ENCODE results near the gene TMBIM1. TPM values are rescaled to one million over a fixed set of nuclear protein-coding genes. Genes with fewer than 3 reads are reported as not detected.

The TMBIM1 gene
- total and polyA plus RNA-seq, 8 donors = 63.5 to 308 (median 70.9) TPM

- no peak for TF ChIP-seq CTCF (IDR thresholded peaks at IDR 0.05)
- no peaks in the 10 kb centered on the region for H3K27me3 ChIP-seq
- ATAC-seq (peak; percentile 19), DNase-seq (peak in 1 of 4 donors; percentile 69)
- peaks cover 72 to 95% of the 10 kb centered on the region in 2 donors for H3K4me1 ChIP-seq
- intact Hi-C loops (cut with DNase I) = no loop called here
- no peaks in the 10 kb centered on the region for H3K9me3 ChIP-seq
- peak overlapping the region in 1 of 2 donors; percentile 41 for H3K4me3 ChIP-seq
- peaks cover 0 to 37% of the 10 kb centered on the region in 2 donors for H3K36me3 ChIP-seq
- H3K27ac ChIP-seq = peak overlapping the region; percentile 98
Observed at GRCh38 chr2:218285604-218286003, 6.7 kb downstream of the TMBIM1 start.

DNA sequence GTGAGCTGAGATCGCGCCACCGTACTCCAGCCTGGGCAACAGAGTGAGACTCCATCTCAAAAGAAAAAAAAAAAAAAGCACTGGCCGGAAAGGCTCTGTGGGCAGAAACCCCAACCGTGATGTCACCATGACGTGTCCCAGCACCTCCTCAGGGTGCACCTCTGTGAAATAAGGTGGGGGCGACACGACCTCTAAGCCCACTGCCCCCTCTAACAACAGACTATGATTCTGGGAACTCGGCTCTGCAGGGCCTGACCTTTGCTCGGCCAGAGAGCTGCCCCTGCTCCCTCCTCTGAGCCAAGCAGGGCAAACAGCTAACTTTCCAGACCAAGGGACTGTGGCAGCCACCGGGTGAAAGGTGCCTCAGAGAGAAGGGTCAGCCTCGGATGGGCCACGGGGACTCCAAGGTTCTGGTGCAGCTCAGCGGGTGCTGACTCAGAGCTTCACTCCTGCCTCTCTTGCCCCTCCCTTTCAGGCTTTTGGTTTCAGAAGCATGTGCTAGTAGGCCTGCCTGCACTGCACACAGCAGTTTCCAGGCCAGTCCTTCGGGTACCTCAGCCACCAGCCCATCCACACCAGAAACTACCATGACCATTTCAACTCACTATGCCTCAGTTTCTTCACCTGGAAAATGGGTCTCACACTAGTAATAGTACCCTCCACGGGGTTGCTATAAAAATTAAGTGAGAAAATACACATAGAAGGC lies 8.0 kb downstream of the TMBIM1 start:
- H3K27me3 ChIP-seq = no peaks in the 10 kb centered on the region
- TF ChIP-seq CTCF (IDR thresholded peaks at IDR 0.05) = no peak
- peaks cover 5 to 51% of the 10 kb centered on the region in 2 donors for H3K36me3 ChIP-seq
- DNase-seq (peak in 2 of 4 donors; percentile 29 to 61), ATAC-seq (peak; percentile 11)
- H3K4me1 ChIP-seq = peaks cover 60 to 82% of the 10 kb centered on the region in 2 donors
- peak overlapping the region; percentile 98 for H3K27ac ChIP-seq
- intact Hi-C loops (cut with DNase I) = no loop called here
- H3K4me3 ChIP-seq = no peak overlapping the region
- H3K9me3 ChIP-seq = no peaks in the 10 kb centered on the region

DNA sequence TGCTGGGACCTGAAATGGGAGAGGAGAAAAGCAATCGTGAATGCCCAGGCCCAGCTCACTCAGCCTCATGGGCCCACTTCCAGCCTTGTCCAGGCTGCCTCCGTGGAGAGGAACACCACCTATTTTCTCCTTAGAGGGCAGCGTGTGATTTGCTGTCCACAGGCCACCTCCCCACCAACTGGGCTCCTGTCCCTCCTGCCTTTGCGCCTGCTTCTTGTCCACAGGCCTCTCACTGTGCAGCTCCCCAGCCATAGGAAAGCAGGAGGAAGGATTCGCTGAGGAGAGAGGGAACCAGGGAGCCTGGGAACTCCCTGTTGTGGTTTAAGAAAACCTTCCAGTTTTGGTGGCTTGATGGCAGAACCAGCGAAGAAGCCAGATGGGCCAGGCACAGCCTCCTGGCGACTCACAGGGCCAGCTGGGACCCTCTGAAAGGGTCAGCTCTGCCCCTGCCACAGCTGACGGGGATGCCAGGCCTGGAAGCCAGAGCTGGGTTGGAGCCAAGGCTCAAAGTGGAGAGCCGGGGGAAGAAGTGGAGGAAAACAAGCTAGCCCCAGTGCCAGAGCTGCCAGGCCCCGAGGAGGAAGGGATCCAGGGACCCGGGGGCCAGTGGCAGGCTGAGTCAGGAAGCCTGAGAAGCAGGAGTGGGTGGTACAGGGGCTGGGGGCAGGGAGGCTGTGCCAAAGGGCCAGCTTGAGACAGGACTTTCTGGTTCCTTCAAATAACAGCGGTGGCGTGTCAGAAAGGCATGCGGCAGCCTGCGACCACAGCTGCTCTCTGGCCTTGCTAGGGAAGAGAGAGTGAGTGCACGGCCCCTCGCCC lies 9.9 kb downstream of the TMBIM1 start:
- Histone ChIP-seq H3K4me1 (peaks cover 49 to 69% of the 10 kb centered on the region in 2 donors), H3K27ac (peak overlapping the region; percentile 98), H3K27me3 (no peaks in the 10 kb centered on the region), H3K9me3 (no peaks in the 10 kb centered on the region), H3K36me3 (peaks cover 5 to 70% of the 10 kb centered on the region in 2 donors), H3K4me3 (no peak overlapping the region)
- intact Hi-C loops (cut with DNase I) = no loop called here
- no peak for TF ChIP-seq CTCF (IDR thresholded peaks at IDR 0.05)
- peak; percentile 35 for ATAC-seq
- peak in 2 of 4 donors; percentile 70 to 79 for DNase-seq

DNA sequence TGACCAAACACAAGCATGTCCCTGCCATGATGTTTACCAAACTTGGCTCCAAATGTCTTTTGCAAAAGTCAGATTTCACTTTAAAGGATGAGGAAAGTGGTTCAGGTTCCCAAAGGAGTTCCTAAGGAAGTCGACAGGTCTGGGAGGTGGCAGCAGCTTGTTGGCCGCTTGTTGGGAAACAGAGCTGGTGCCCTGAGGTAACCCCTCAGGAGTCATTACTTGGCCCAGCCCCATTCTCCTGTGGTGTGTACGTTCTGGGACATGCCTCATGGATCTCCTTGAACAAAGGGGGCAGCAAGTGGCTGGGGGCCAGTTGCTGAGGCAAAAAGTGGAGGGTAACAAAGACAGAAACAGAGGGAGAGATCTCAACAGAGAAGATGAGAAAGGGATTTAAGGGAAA lies 10.9 kb downstream of the TMBIM1 start:
- no peaks in the 10 kb centered on the region for H3K27me3 ChIP-seq
- ATAC-seq (no peak), DNase-seq (peak in 1 of 4 donors; percentile 34)
- TF ChIP-seq CTCF (IDR thresholded peaks at IDR 0.05) = no peak
- intact Hi-C loops (cut with DNase I) = no loop called here
- peaks cover 5 to 79% of the 10 kb centered on the region in 2 donors for H3K36me3 ChIP-seq
- H3K4me1 ChIP-seq = peaks cover 40 to 67% of the 10 kb centered on the region in 2 donors
- H3K4me3 ChIP-seq = no peak overlapping the region
- H3K9me3 ChIP-seq = no peaks in the 10 kb centered on the region
- H3K27ac ChIP-seq = peak overlapping the region; percentile 98
